H1 (cell line): Measurements from ENCODE around the gene IMPDH1. TPM values are rescaled to one million over a fixed set of nuclear protein-coding genes. Genes with fewer than 3 reads are reported as not detected.

Source experiments
- BCL11A ChIP-seq, 2 experiments: IDR thresholded peaks; one replicate each; pipeline ENCODE4 v1.6.1; 2011; ENCODE audit warnings: low read depth in 2 of 2, low read length in 2 of 2, mild to moderate bottlenecking in 2 of 2
- CREB1 ChIP-seq: IDR thresholded peaks from 2 replicates; pipeline ENCODE4 v1.6.1; 2012; ENCODE audit warnings: inconsistent platforms
- CTBP2 ChIP-seq: IDR thresholded peaks from 2 replicates; pipeline ENCODE4 v1.7.0; 2011; ENCODE audit warnings: borderline replicate concordance, mild to moderate bottlenecking, moderate library complexity, mixed read lengths, low read length; ENCODE audit not compliant: insufficient read depth, insufficient read length
- EZH2 ChIP-seq: fragments of 200-600 bp; sonication (generic); IDR thresholded peaks from 2 replicates; pipeline ENCODE4 v1.7.1; 2012; ENCODE audit warnings: low read depth, mild to moderate bottlenecking, moderate library complexity, low read length, inconsistent platforms; ENCODE audit not compliant: severe bottlenecking
- GTF2F1 ChIP-seq: IDR thresholded peaks from 2 replicates; pipeline ENCODE4 v1.6.1; 2012; ENCODE audit warnings: low read depth, low read length, improper control_type of control experiment, borderline replicate concordance
- MAFK ChIP-seq: IDR thresholded peaks from 2 replicates; pipeline ENCODE4 v1.6.1; 2012; ENCODE audit warnings: low read depth, mild to moderate bottlenecking, improper control_type of control experiment, low read length
- SAP30 ChIP-seq: fragments of 300-600 bp; sonication (generic); IDR thresholded peaks from 2 replicates; pipeline ENCODE4 v1.7.1; 2012; ENCODE audit warnings: low read length, moderate library complexity, mild to moderate bottlenecking, inconsistent platforms; ENCODE audit not compliant: insufficient read depth, insufficient replicate concordance
- SIRT6 ChIP-seq: IDR thresholded peaks from one replicate; pipeline ENCODE4 v1.7.1; 2012; ENCODE audit warnings: low read length, inconsistent platforms
- ZNF274 ChIP-seq: IDR thresholded peaks from 2 replicates; pipeline ENCODE4 v1.7.0; 2012; ENCODE audit warnings: low read length, borderline replicate concordance; ENCODE audit errors: extremely low read depth
- polyA plus RNA-seq, 7 experiments: library from polyadenylated mRNA; depleted of rRNA in 3 of 7; stranded (reverse) in 5 of 7; unstranded in 2 of 7; fragments of >200 nt in 5 of 7; fragments of 200-250 nt in 2 of 7; gene quantifications; 1 replicate in 5 of 7; 2 replicates in 1 of 7; 4 replicates in 1 of 7; pipeline versions ENCODE4 v1.2.1 to v1.2.3, GENCODE V29; 2011 to 2013; ENCODE audit warnings: missing spikeins in 2 of 7, mixed read lengths in 2 of 7
- total RNA-seq: library from RNA; stranded (reverse); fragmentation: NEBNext Ultra II Directional; extraction: Animal tissue kit (Norgen Biotek cat#: 25700); gene quantifications from 2 replicates; pipeline ENCODE4 v1.2.1, GENCODE V29; 2021

IMPDH1 gene
- total and polyA plus RNA-seq, 2 of the 8 experiments (the other 6 are each of a cell fraction or from before 2014, with no cell fraction given), result 45.8 TPM

- TF ChIP-seq GTF2F1 (no peak), MAFK (no peak), BCL11A (IDR thresholded peaks at IDR 0.05; ENCODE audit: low read depth in 2 of 2, low read length in 2 of 2) (no peak), CTBP2 (no peak), SIRT6 (no peak), SAP30 (no peak), CREB1 (no peak), EZH2 (no peak), ZNF274 (no peak)
Measured at GRCh38 chr7:128379900-128380479, 29.8 kb downstream of the IMPDH1 start (continued).
